HEK293 (cell line): ENCODE measurements around the gene LTBP1.

Experiments
- CTCF ChIA-PET: fragments of 350-600 bp; formaldehyde crosslinking; extraction: SDS; loops from one replicate; lab custom pipeline; 2021; ENCODE audit warnings: antibody characterized with exemption; lab: Yijun Ruan, JAX
- POLR2A ChIA-PET: fragments of 300-600 bp; formaldehyde crosslinking; extraction: SDS; loops from one replicate; lab custom pipeline; 2020; ENCODE audit warnings: antibody characterized with exemption, inconsistent platforms; lab: Yijun Ruan, JAX
- H3K27ac ChIP-seq: fragments of 200-500 bp; sonication (Bioruptor generic); 2 replicates; pipeline ENCODE4 v1.5.1; 2014; ENCODE audit warnings: low read depth, low read length, control low read depth, inconsistent platforms; ENCODE audit errors: extremely low read depth
- H3K36me3 ChIP-seq, 2 experiments: fragments of 200-500 bp in 1 of 2; sonication (Bioruptor generic) in 1 of 2; 1 replicate in 1 of 2; 2 replicates in 1 of 2; pipeline ENCODE4 v1.5.1; 2014 to 2017; ENCODE audit warnings: inconsistent platforms in 2 of 2, low read length in 2 of 2; ENCODE audit not compliant: control insufficient read depth in 2 of 2, insufficient read depth in 1 of 2
- H3K4me1 ChIP-seq: fragments of 200-500 bp; sonication (Bioruptor generic); 2 replicates; pipeline ENCODE4 v1.5.1; 2014; ENCODE audit warnings: mild to moderate bottlenecking, low read length, inconsistent platforms; ENCODE audit not compliant: control insufficient read depth, insufficient read depth
- H3K4me3 ChIP-seq: 2 replicates; pipeline ENCODE4 v1.5.1; 2011; ENCODE audit warnings: low read depth, mild to moderate bottlenecking, control low read depth, low read length, moderate library complexity
- H3K9me3 ChIP-seq: fragments of 200-500 bp; sonication (Bioruptor generic); 2 replicates; pipeline ENCODE4 v1.5.1; 2014; ENCODE audit warnings: low read depth, low read length, inconsistent platforms; ENCODE audit not compliant: control insufficient read depth, insufficient read depth
- ATF2 ChIP-seq: fragments of 450-650 bp; formaldehyde crosslinking; IDR thresholded peaks from 2 replicates; pipeline ENCODE4 v1.5.1; 2016; ENCODE audit warnings: missing biosample characterization, missing genetic modification characterization, low read depth
- EGR2 ChIP-seq: fragments of 450-650 bp; formaldehyde crosslinking; IDR thresholded peaks from 2 replicates; pipeline ENCODE4 v1.5.1; 2016; ENCODE audit warnings: low read depth, missing biosample characterization, missing genetic modification characterization
- FEZF1 ChIP-seq: fragments of 450-650 bp; formaldehyde crosslinking; IDR thresholded peaks from 2 replicates; pipeline ENCODE4 v1.5.1; 2016; ENCODE audit warnings: missing biosample characterization, missing genetic modification characterization
- GFI1B ChIP-seq: fragments of 450-650 bp; formaldehyde crosslinking; IDR thresholded peaks from 2 replicates; pipeline ENCODE4 v1.5.1; 2016; ENCODE audit warnings: missing biosample characterization, missing genetic modification characterization
- SCRT2 ChIP-seq: fragments of 450-650 bp; formaldehyde crosslinking; IDR thresholded peaks from 2 replicates; pipeline ENCODE4 v1.5.1; 2016; ENCODE audit warnings: missing biosample characterization, missing genetic modification characterization
- SP3 ChIP-seq: fragments of 450-650 bp; formaldehyde crosslinking; IDR thresholded peaks from 2 replicates; pipeline ENCODE4 v1.5.1; 2016; ENCODE audit warnings: missing biosample characterization, missing genetic modification characterization
- ZBTB21 ChIP-seq: fragments of 450-650 bp; formaldehyde crosslinking; IDR thresholded peaks from 2 replicates; pipeline ENCODE4 v1.5.1; 2017; ENCODE audit warnings: missing biosample characterization, missing genetic modification characterization
- ZBTB26 ChIP-seq: fragments of 450-650 bp; formaldehyde crosslinking; optimal IDR thresholded peaks from 2 replicates; pipeline ENCODE3; 2016; ENCODE audit warnings: missing biosample characterization, mild to moderate bottlenecking, missing genetic modification characterization
- ZBTB48 ChIP-seq: fragments of 450-650 bp; formaldehyde crosslinking; IDR thresholded peaks from 2 replicates; pipeline ENCODE4 v1.5.1; 2016; ENCODE audit warnings: missing biosample characterization, missing genetic modification characterization
- ZBTB49 ChIP-seq: fragments of 450-650 bp; formaldehyde crosslinking; IDR thresholded peaks from 2 replicates; pipeline ENCODE4 v1.5.1; 2016; ENCODE audit warnings: missing biosample characterization, missing genetic modification characterization, low read depth
- ZEB2 ChIP-seq: fragments of 450-650 bp; formaldehyde crosslinking; IDR thresholded peaks from 2 replicates; pipeline ENCODE4 v1.5.1; 2016; ENCODE audit warnings: missing biosample characterization, missing genetic modification characterization
- ZFP37 ChIP-seq: fragments of 450-650 bp; formaldehyde crosslinking; IDR thresholded peaks from 2 replicates; pipeline ENCODE4 v1.5.1; 2016; ENCODE audit warnings: missing biosample characterization, missing genetic modification characterization
- ZNF274 ChIP-seq, 2 experiments: fragments of 200-500 bp in 1 of 2; fragments of 450-650 bp in 1 of 2; sonication (Bioruptor generic) in 1 of 2; formaldehyde crosslinking in 1 of 2; IDR thresholded peaks; 2 replicates each; pipeline versions ENCODE4 v1.5.1 to v1.6.1; 2014 to 2016; ENCODE audit warnings: borderline replicate concordance in 1 of 2, inconsistent platforms in 1 of 2, low read length in 1 of 2, missing biosample characterization in 1 of 2, missing genetic modification characterization in 1 of 2
- ZNF335 ChIP-seq: fragments of 450-650 bp; formaldehyde crosslinking; conservative IDR thresholded peaks from 2 replicates; pipeline ENCODE4 v1.5.1; 2016; ENCODE audit warnings: missing biosample characterization, missing genetic modification characterization
- ZNF354C ChIP-seq: fragments of 450-650 bp; formaldehyde crosslinking; IDR thresholded peaks from 2 replicates; pipeline ENCODE4 v1.5.1; 2016; ENCODE audit warnings: missing biosample characterization, missing genetic modification characterization, low read depth, borderline replicate concordance
- ZNF423 ChIP-seq: fragments of 450-650 bp; formaldehyde crosslinking; IDR thresholded peaks from 2 replicates; pipeline ENCODE4 v1.5.1; 2016; ENCODE audit warnings: missing biosample characterization, missing genetic modification characterization
- ZNF433 ChIP-seq: fragments of 450-650 bp; formaldehyde crosslinking; IDR thresholded peaks from 2 replicates; pipeline ENCODE4 v1.5.1; 2016; ENCODE audit warnings: missing biosample characterization, missing genetic modification characterization, low read depth
- ZNF521 ChIP-seq: fragments of 450-650 bp; formaldehyde crosslinking; IDR thresholded peaks from 2 replicates; pipeline ENCODE4 v1.5.1; 2017; ENCODE audit warnings: missing biosample characterization, mild to moderate bottlenecking, missing genetic modification characterization
- ZNF585B ChIP-seq: fragments of 450-650 bp; formaldehyde crosslinking; IDR thresholded peaks from 2 replicates; pipeline ENCODE4 v1.5.1; 2016; ENCODE audit warnings: missing biosample characterization, missing genetic modification characterization
- ZNF626 ChIP-seq: fragments of 450-650 bp; sonication (Bioruptor Pico); formaldehyde crosslinking; IDR thresholded peaks from 2 replicates; pipeline ENCODE4 v1.5.1; 2018; ENCODE audit warnings: missing biosample characterization, missing genetic modification characterization, inconsistent platforms
- ZNF707 ChIP-seq: fragments of 450-650 bp; formaldehyde crosslinking; IDR thresholded peaks from 2 replicates; pipeline ENCODE4 v1.5.1; 2016; ENCODE audit warnings: missing biosample characterization, missing genetic modification characterization
- ZNF76 ChIP-seq: fragments of 450-650 bp; formaldehyde crosslinking; IDR thresholded peaks from 2 replicates; pipeline ENCODE4; 2016; ENCODE audit warnings: low read depth, missing biosample characterization, missing genetic modification characterization, borderline replicate concordance
- ZNF785 ChIP-seq: fragments of 450-650 bp; formaldehyde crosslinking; IDR thresholded peaks from 2 replicates; pipeline ENCODE4 v1.5.1; 2016; ENCODE audit warnings: missing biosample characterization, missing genetic modification characterization
- ZNF791 ChIP-seq: fragments of 450-650 bp; formaldehyde crosslinking; IDR thresholded peaks from 2 replicates; pipeline ENCODE4 v1.5.1; 2016; ENCODE audit warnings: missing biosample characterization, missing genetic modification characterization
- ZNF837 ChIP-seq: fragments of 450-650 bp; formaldehyde crosslinking; IDR thresholded peaks from 2 replicates; pipeline ENCODE4 v1.5.1; 2016; ENCODE audit warnings: missing biosample characterization, missing genetic modification characterization
- ZNF843 ChIP-seq: fragments of 450-650 bp; formaldehyde crosslinking; IDR thresholded peaks from 2 replicates; pipeline ENCODE4 v1.5.1; 2016; ENCODE audit warnings: missing biosample characterization, missing genetic modification characterization

The LTBP1 gene

GRCh38 chr2:33023728-33024500, 77.2 kb downstream of the LTBP1 start:
- H3K4me3 ChIP-seq = no peak overlapping the region
- TF ChIP-seq GFI1B (tag by site-specific recombination) (no peak), ZNF335 (tag by site-specific recombination) (peak; percentile 33; the same call in 1 of the 2 replicates), ZEB2 (no peak; the same call in 1 of the 2 replicates), FEZF1 (tag by site-specific recombination) (peak; percentile 25; the same call in 1 of the 2 replicates), ZBTB26 (tag by site-specific recombination) (no peak), ATF2 (tag by site-specific recombination) (0 out of 2 replicates have a peak, but pooled peaks have one; percentile 6), ZNF521 (no peak), EGR2 (tag by site-specific recombination) (no peak), SCRT2 (tag by site-specific recombination) (peak; percentile 63)
- TF ChIP-seq, all 188 proteins: peak for 4
- ChIA-PET CTCF (interaction anchor here (0.6 to 0.7 kb wide), 2 partner anchors 39 to 1184 kb away, joined by 3 to 4 read pairs; no protein-coding TSS in a partner anchor), POLR2A (no interaction called here)
- peaks cover 3% of the 10 kb centered on the region; the same call in 1 of the 2 replicates for H3K4me1 ChIP-seq
- no peak overlapping the region for H3K27ac ChIP-seq
- H3K9me3 ChIP-seq = no peaks in the 10 kb centered on the region
- peaks cover 0 to 5% of the 10 kb centered on the region in 2 experiments; a peak in 1 of 3 replicates for H3K36me3 ChIP-seq

GRCh38 chr2:33024758-33025157, 78.0 kb downstream of the LTBP1 start:
- Histone ChIP-seq H3K4me1 (peaks cover 3% of the 10 kb centered on the region; the same call in 1 of the 2 replicates), H3K36me3 (peaks cover 0 to 5% of the 10 kb centered on the region in 2 experiments; a peak in 1 of 3 replicates), H3K9me3 (no peaks in the 10 kb centered on the region), H3K4me3 (no peak overlapping the region), H3K27ac (no peak overlapping the region)
- ChIA-PET CTCF (interaction anchor here (0.6 to 1.6 kb wide), 3 partner anchors 10 to 181 kb away, joined by 3 to 10 read pairs (median 4); no protein-coding TSS in a partner anchor), POLR2A (no interaction called here)
- no peak for TF ChIP-seq ZNF76 (tag by site-specific recombination)
- TF ChIP-seq ZNF585B (tag by site-specific recombination) = no peak
- no peak for TF ChIP-seq ZNF433
- TF ChIP-seq ZBTB21 = no peak
- TF ChIP-seq SP3 (tag by site-specific recombination) = no peak
- no peak for TF ChIP-seq ZNF791 (tag by site-specific recombination)
- TF ChIP-seq ZNF423 (tag by site-specific recombination) = no peak
- TF ChIP-seq ZNF354C (tag by site-specific recombination) = no peak
- TF ChIP-seq ZNF837 = no peak
- TF ChIP-seq ZNF843 (tag by site-specific recombination) = no peak
- no peak for TF ChIP-seq ZEB2
- no peak for TF ChIP-seq ZNF626 (tag by site-specific recombination)
- TF ChIP-seq ZBTB49 (tag by site-specific recombination) = no peak
- TF ChIP-seq ZBTB48 (tag by site-specific recombination) = no peak
- no peak for TF ChIP-seq ZFP37 (tag by site-specific recombination)
- TF ChIP-seq ZNF785 (tag by site-specific recombination) = no peak
- no peak for TF ChIP-seq ZNF707
- no peak for TF ChIP-seq ZNF274 (IDR thresholded peaks at IDR 0.05; ENCODE audit: low read length)
- TF ChIP-seq ZNF274 (tag by site-specific recombination; IDR thresholded peaks at IDR 0.05; ENCODE audit: borderline replicate concordance) = no peak
